SK-N-MC (cell line): ENCODE data around the gene NPTX1.

Source experiments
- DNase-seq: peaks from one replicate; pipeline ENCODE4 v3.0.0-alpha.2; 2011; ENCODE audit warnings: low read depth, low spot score
- H3K27ac ChIP-seq: fragments of 200-600 bp; sonication (generic); 2 replicates; pipeline ENCODE4 v1.5.1; 2016; ENCODE audit warnings: mixed run types
- H3K36me3 ChIP-seq: fragments of 200-600 bp; sonication (generic); 2 replicates; pipeline ENCODE4 v1.6.1; 2017; ENCODE audit warnings: antibody characterized with exemption, low read length, mixed read lengths; ENCODE audit not compliant: insufficient read depth
- H3K4me3 ChIP-seq: fragments of 200-600 bp; sonication (generic); 2 replicates; pipeline ENCODE4 v1.5.1; 2016
- H3K9ac ChIP-seq: fragments of 200-600 bp; sonication (generic); 2 replicates; pipeline ENCODE4 v1.8.0; 2017; ENCODE audit warnings: mixed run types, mixed read lengths; ENCODE audit not compliant: insufficient read length
- H3K9me3 ChIP-seq: fragments of 200-600 bp; sonication (generic); 2 replicates; pipeline ENCODE4 v1.6.1; 2017; ENCODE audit warnings: low read depth, mild to moderate bottlenecking, antibody characterized with exemption, low read length, moderate library complexity, mixed read lengths
- EZH2 ChIP-seq: fragments of 200-600 bp; sonication (generic); IDR thresholded peaks from one replicate; pipeline ENCODE4 v1.6.1; 2017; ENCODE audit warnings: antibody characterized with exemption
- FOXP2 ChIP-seq: optimal IDR thresholded peaks from 2 replicates; pipeline ENCODE3; 2011; ENCODE audit warnings: mild to moderate bottlenecking, moderate library complexity; ENCODE audit not compliant: insufficient read depth; ENCODE audit errors: extremely low read length, control extremely low read depth
- POLR2AphosphoS5 ChIP-seq: IDR thresholded peaks from 2 replicates; pipeline ENCODE4 v1.6.1; 2012; ENCODE audit warnings: mild to moderate bottlenecking, low read depth, low read length, borderline replicate concordance

NPTX1 gene

DNA sequence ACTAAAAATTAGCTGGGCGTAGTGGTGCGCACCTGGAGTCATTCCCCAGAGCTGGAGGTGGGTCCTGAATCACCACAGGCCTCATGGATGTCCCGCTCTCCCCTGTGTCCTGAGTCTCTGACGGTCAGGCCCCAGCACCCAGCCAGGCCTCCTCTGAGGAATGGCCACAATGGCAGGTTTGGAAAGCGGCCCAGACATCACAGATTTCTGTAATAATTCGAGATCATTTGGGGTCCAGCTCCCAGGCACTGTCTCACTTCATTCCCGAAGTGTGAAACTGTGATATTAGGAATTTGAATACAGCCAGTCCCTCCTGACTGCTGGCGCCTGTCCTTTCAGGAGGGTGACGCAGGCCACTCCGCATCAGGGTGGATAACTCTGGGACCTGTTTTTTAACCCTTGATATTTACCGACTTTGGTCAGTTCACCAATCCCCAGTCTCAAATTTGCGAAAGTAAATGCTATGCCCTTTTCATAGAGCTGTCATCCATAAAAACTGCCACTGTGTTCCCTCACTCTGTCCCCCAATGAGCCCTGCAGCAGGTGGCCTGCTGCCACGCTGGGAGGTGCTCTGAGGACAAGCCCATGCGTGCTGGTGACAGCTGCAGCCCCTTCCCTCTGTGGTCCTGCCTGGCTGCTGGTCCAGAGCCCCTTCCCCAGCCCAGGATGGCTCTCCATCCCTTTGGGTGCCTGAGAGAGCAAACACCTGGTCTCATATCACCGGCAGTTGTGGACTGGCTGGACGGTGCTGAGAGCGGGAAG, 39.9 kb upstream of the NPTX1 start:
- no peak for DNase-seq
- no peak overlapping the region for H3K27ac ChIP-seq

DNA sequence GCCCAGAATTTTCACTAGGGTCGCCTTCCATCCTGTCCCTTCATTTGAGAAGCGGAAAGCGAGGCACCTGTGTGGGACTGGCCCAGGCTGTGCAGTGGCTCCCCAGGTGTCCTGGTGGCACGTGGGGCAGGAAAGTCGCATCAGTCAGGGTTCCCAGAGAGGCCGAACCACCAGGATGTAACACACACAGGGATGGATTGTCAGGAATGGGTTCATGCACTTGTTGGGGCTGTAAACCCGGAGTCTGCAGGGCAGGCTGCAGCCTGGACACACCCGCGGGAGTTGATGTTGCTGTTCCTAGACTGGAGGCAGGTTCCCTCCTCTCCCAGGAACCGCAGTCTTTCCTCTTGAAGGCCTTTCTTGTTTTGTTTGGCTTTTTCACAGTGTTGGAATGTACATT, 37.5 kb upstream of the NPTX1 start:
- Histone ChIP-seq H3K36me3 (no peaks in the 10 kb centered on the region), H3K27ac (no peak overlapping the region), H3K9me3 (no peaks in the 10 kb centered on the region), H3K9ac (no peak overlapping the region), H3K4me3 (no peak overlapping the region)
- DNase-seq: no peak
- no peak for TF ChIP-seq FOXP2
- no peak for TF ChIP-seq EZH2
- no peak for TF ChIP-seq POLR2AphosphoS5

More for the DNA sequence above, 39.9 kb upstream of the NPTX1 start:
- TF ChIP-seq EZH2: no peak
- no peak for TF ChIP-seq POLR2AphosphoS5
- TF ChIP-seq FOXP2: no peak
- H3K4me3 ChIP-seq: no peak overlapping the region
- H3K9me3 ChIP-seq: no peaks in the 10 kb centered on the region
- no peak overlapping the region for H3K9ac ChIP-seq
- no peaks in the 10 kb centered on the region for H3K36me3 ChIP-seq

DNA sequence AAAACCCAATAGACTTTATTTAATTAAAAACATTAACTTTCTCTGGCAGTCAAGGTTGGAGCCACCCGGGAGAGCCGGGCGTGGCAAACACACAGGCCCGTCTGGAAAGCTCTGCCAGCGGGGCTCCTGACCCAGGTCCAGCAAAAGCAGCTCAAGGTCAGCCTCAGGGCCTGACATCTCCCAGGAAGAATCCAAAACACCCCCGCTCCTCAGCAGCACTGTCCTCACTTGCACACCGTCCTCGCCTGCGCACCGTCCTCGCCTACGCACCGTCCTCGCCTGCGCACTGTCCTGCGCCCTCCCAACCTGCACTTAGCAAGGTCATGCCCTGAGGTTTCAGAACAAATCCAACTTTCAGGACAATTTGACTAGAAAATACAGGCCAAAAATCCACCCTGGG, 36.8 kb upstream of the NPTX1 start:
- TF ChIP-seq EZH2 (no peak), POLR2AphosphoS5 (no peak), FOXP2 (no peak)
- no peak overlapping the region for H3K4me3 ChIP-seq
- DNase-seq: no peak
- no peak overlapping the region for H3K9ac ChIP-seq
- no peaks in the 10 kb centered on the region for H3K36me3 ChIP-seq
- H3K27ac ChIP-seq: no peak overlapping the region
- H3K9me3 ChIP-seq: no peaks in the 10 kb centered on the region

DNA sequence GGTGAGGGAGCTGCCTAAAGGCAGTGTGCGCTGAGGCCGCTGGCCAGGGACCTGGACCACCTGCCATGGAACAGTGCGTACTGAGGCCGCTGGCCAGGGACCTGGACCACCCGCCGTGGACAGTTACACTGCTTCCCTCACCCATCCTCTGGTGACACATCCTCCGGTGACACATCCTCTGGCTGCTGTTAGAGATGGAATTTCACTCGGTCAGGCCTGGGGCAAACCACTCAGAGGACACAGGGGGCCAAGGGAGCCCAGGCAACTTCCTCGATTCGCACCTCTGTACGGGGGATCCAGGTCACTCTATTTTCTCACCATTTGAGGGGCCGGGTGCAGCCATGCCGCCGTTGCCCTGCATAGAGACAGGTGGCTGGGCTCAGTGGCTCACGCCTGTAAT, 35.8 kb upstream of the NPTX1 start:
- TF ChIP-seq FOXP2 (no peak), EZH2 (no peak), POLR2AphosphoS5 (no peak)
- no peak overlapping the region for H3K9ac ChIP-seq
- no peaks in the 10 kb centered on the region for H3K36me3 ChIP-seq
- H3K4me3 ChIP-seq: no peak overlapping the region
- no peak overlapping the region for H3K27ac ChIP-seq
- DNase-seq: no peak
- no peaks in the 10 kb centered on the region for H3K9me3 ChIP-seq

DNA sequence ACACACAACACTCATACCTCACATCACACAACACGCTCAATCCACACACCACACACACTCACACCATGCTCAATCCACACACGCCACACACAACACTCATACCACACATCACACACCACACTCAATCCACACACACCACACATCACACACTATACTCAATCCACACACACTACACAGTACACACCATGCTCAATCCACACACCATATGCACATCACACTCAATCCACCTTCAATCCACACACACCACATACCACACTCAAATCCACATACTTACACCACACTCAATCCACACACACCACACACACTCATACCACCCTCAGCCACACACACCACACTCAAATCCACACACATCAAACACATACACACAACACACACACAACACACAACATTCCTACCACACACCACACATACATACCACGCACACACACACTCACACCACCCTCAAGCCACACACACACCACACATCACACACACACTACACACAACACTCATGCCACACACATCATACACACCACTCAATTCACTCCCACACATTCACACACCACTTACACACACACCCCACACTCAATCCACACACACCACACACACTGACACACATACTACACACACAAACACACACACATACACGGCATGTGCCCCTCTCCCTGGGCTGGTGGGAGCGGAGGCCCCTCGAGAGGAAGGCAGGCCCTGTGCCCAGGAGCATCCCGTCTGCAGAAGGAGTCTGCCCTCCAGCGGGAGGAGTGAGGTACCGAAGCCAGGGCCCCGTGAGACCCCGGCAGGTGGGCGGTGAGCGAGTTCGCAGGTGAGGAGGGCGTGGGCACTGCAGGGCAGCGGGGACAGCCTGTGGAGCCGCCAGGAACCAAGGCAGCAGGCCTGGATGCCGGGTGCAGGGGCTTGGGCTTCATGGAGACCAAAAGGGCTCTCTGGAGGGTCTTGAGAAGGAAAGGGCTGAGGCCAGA, 35.1 kb upstream of the NPTX1 start:
- Histone ChIP-seq H3K27ac (no peak overlapping the region), H3K9me3 (no peaks in the 10 kb centered on the region), H3K36me3 (no peaks in the 10 kb centered on the region), H3K9ac (no peak overlapping the region), H3K4me3 (no peak overlapping the region)
- TF ChIP-seq POLR2AphosphoS5 (no peak), FOXP2 (no peak), EZH2 (no peak)
- DNase-seq: no peak

DNA sequence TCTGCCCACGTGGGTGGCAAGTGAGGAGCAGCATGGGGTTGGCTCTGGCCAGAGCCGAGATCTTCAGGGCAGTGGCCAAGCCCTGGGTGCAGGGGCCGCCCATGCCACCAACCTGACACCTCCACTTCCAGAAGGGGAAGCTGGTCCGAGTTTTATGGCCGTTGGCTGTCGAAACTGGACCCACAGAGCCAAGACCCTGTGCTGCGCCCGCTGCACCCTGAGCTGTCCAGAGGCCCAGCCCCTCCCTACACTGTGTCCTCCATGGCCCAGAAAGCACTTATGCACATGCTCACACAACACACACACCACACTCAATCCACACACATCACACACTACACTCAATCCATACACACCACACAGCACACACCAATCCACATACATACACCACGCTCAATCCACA, 34.4 kb upstream of the NPTX1 start:
- no peaks in the 10 kb centered on the region for H3K36me3 ChIP-seq
- no peaks in the 10 kb centered on the region for H3K9me3 ChIP-seq
- H3K9ac ChIP-seq: no peak overlapping the region
- TF ChIP-seq EZH2 (no peak), POLR2AphosphoS5 (no peak), FOXP2 (no peak)
- H3K4me3 ChIP-seq: no peak overlapping the region
- H3K27ac ChIP-seq: no peak overlapping the region
- no peak for DNase-seq

DNA sequence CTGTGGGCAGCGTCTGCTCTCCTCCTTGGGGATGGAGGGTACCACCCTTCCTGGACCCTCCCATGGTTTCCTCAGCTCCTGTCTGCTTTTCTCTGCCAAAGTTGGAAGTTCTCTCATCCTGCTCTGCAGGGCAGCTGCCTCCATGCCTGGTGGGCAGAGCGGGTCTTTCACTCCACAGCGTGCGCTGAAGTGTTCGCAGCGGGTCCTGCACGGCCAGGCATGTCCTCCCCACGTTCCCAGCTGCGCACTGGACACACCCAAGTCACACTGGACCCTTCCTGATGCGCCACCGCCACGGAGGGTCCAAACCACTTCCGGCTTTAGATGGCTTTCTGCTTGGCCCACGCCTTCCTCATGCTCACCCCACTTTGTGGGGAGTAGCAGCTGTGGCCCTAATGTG, 33.7 kb upstream of the NPTX1 start:
- Histone ChIP-seq H3K36me3 (no peaks in the 10 kb centered on the region), H3K4me3 (no peak overlapping the region), H3K9me3 (no peaks in the 10 kb centered on the region), H3K9ac (no peak overlapping the region), H3K27ac (no peak overlapping the region)
- no peak for TF ChIP-seq EZH2
- no peak for TF ChIP-seq POLR2AphosphoS5
- TF ChIP-seq FOXP2: no peak
- no peak for DNase-seq

DNA sequence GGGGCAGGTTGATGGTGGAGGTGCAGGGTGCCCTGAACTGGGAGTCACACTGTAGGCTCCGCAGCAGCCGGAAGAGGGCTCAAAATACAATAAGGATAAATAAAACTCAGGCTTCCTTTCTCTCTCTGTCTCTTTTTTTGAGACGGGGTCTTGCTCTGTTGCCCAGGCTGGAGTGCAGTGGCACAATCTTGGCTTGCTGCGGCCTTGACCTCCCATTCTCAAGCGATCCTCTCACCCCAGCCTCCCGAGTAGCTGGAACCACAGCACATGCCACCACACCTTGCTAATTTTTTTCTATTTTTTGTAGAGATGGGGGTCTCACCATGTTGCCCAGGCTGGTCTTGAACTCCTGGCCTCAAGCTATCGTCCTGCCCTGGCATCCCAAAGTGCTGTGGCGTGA, 32.9 kb upstream of the NPTX1 start:
- no peaks in the 10 kb centered on the region for H3K9me3 ChIP-seq
- DNase-seq: no peak
- H3K36me3 ChIP-seq: no peaks in the 10 kb centered on the region
- H3K4me3 ChIP-seq: no peak overlapping the region
- no peak for TF ChIP-seq EZH2
- TF ChIP-seq FOXP2: no peak
- TF ChIP-seq POLR2AphosphoS5: no peak
- no peak overlapping the region for H3K27ac ChIP-seq
- H3K9ac ChIP-seq: no peak overlapping the region
